T-helper 1 cell treated with Interleukin-12 subunit alpha and Interleukin-12 subunit beta and Interleukin-4 antibody, amounts not matched to agents 30 μg/mL and 1 μg/mL, for 36 hours (primary cell): ENCODE measurements around the gene GLYR1.
A peak's percentile ranks its signal among the peaks of the same experiment; 100 is the strongest.

Source experiments
- H3K27ac Mint-ChIP-seq: one replicate; pipeline ENCODE4 v1.8.0; 2021; ENCODE audit warnings: mild to moderate bottlenecking, mixed read lengths
- H3K27me3 Mint-ChIP-seq: one replicate; pipeline ENCODE4 v1.8.0; 2021; ENCODE audit warnings: low read depth, mixed read lengths
- H3K36me3 Mint-ChIP-seq: one replicate; pipeline ENCODE4 v1.8.0; 2021; ENCODE audit warnings: low read depth, mixed read lengths
- H3K4me1 Mint-ChIP-seq: one replicate; pipeline ENCODE4 v1.8.0; 2021; ENCODE audit warnings: low read depth, mixed read lengths
- H3K4me3 Mint-ChIP-seq: one replicate; pipeline ENCODE4 v1.8.0; 2021; ENCODE audit warnings: mild to moderate bottlenecking, moderate library complexity, mixed read lengths
- H3K9me3 Mint-ChIP-seq: one replicate; pipeline ENCODE4 v1.8.0; 2021; ENCODE audit warnings: mixed read lengths

GLYR1 gene

GRCh38 chr16:4767872-4768548 lies 79.1 kb downstream of the GLYR1 start:
- Mint-ChIP-seq H3K36me3 (peaks cover 6% of the 10 kb centered on the region), H3K27me3 (no peaks in the 10 kb centered on the region), H3K4me1 (peaks cover 21% of the 10 kb centered on the region), H3K4me3 (peak overlapping the region; percentile 94), H3K27ac (peak overlapping the region; percentile 86), H3K9me3 (no peaks in the 10 kb centered on the region)

DNA sequence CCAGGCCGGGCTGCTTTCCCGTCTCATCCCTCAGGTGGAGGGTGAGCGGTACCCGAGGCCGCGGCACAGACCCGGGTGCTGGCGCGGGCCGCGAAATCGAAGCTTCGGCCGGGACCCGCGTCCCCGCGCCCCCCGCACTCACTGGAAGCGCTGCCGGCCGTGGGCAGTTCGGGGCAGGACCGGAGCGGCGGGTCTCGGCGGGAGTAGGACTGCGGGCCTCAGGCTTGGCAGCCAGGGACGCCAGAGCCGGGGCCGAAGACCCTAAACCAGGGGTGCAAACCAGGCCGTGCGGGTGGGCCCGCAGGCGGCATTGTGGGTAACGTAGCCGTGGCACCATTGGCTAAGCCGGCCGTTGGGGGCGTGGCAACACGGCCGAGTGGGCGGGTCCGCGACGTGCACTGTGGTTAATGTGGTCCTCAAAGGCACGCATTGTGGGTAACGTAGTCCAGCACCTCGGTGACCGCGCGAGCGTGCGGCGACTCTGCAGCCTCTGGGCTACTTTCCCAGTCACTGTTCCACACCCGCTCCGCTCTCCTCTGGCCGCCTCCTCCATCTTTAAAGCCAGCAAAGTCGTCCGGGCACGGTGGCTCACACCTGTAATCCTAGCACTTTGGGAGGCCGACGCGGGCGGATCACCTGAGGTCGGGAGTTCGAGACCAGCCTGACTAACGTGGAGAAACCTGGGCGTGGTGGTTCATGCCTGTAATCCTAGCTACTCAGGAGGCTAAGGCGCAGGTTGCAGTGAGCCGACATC lies 80.0 kb downstream of the GLYR1 start, which contains the start of gene ZNF500:
ZNF500 (minus strand) TSS at position 288 of the 754 bp plus-strand sequence. CDS start 1,184 bp downstream, outside the sequence.
- Mint-ChIP-seq H3K9me3 (no peaks in the 10 kb centered on the region), H3K27ac (peak within 1 kb of the TSS; percentile 86)

DNA sequence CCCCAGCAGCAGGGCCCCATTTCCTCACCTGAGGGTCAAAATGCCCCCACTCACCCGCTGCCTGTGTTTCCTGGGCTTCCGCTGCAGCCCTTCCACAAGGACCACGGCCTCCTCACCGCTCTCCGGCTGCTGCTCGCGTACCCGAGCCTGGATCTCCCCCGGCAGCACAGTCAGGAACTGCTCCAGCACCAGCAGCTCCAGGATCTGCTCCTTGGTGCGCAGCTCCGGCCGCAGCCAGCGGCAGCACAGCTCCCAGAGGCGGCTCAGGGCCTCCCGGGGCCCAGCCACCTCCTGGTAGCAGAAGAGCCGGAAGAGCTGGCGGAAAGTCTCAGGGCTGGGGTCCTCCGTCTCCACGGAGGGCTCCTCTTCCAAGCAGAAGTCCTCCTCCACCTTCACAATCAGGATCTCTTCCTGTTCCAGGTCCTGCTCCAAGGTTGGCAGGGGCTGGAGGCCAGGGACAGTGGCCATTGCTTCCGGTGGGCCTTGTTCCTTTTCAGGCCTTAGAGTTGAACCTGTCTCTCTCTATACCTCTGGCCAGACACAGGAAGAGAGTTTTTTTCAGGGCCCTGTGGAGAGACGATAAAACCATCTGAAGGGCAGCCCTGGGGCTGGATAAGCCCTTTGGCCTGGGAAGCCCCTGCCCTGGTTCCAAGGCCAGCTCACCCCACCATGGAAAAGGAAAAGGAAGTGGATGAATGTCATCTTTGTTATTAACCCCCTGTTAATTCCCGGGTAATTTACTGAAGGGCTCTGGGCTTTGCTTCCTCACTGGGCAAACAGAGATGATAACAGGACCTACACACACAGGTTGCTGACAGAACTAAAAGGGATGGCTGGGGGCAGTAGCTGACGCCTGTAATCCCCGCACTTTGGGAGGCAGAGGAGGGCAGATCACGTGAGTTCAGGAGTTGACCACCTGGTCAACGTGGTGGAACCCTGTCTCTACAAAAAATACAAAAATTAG lies 81.3 kb downstream of the GLYR1 start:
- Mint-ChIP-seq H3K4me3 (peak overlapping the region; percentile 84), H3K4me1 (peaks cover 21% of the 10 kb centered on the region), H3K9me3 (no peaks in the 10 kb centered on the region), H3K36me3 (peaks cover 11% of the 10 kb centered on the region), H3K27ac (peak overlapping the region; percentile 86), H3K27me3 (no peaks in the 10 kb centered on the region)

More for the DNA sequence above, 80.0 kb downstream of the GLYR1 start, which contains the start of gene ZNF500:
- Mint-ChIP-seq H3K4me1 (peaks cover 21% of the 10 kb centered on the region), H3K4me3 (peak within 1 kb of the TSS; percentile 94), H3K36me3 (peaks cover 11% of the 10 kb centered on the region), H3K27me3 (no peaks in the 10 kb centered on the region)

- no peak overlapping the region for H3K4me3 Mint-ChIP-seq
Observed at GRCh38 chr16:4763791-4764190, 83.3 kb downstream of the GLYR1 start.

GRCh38 chr16:4762205-4762604 lies 84.9 kb downstream of the GLYR1 start:
- Mint-ChIP-seq H3K4me1 (peaks cover 9% of the 10 kb centered on the region), H3K27me3 (no peaks in the 10 kb centered on the region), H3K36me3 (peaks cover 21% of the 10 kb centered on the region), H3K4me3 (no peak overlapping the region), H3K27ac (no peak overlapping the region), H3K9me3 (no peaks in the 10 kb centered on the region)

More at GRCh38 chr16:4763791-4764190, 83.3 kb downstream of the GLYR1 start:
- Mint-ChIP-seq H3K27me3 (no peaks in the 10 kb centered on the region), H3K27ac (no peak overlapping the region), H3K4me1 (peaks cover 21% of the 10 kb centered on the region), H3K9me3 (no peaks in the 10 kb centered on the region), H3K36me3 (peaks cover 17% of the 10 kb centered on the region)

GRCh38 chr16:4760221-4760910 lies 86.7 kb downstream of the GLYR1 start:
- Mint-ChIP-seq H3K27me3 (no peaks in the 10 kb centered on the region), H3K4me3 (no peak overlapping the region), H3K4me1 (no peaks in the 10 kb centered on the region), H3K27ac (no peak overlapping the region), H3K9me3 (peaks cover 4% of the 10 kb centered on the region), H3K36me3 (peaks cover 24% of the 10 kb centered on the region)

- H3K4me1 Mint-ChIP-seq: no peaks in the 10 kb centered on the region
- H3K36me3 Mint-ChIP-seq: peaks cover 31% of the 10 kb centered on the region
- H3K9me3 Mint-ChIP-seq: peaks cover 7% of the 10 kb centered on the region
- no peak overlapping the region for H3K27ac Mint-ChIP-seq
- H3K4me3 Mint-ChIP-seq: no peak overlapping the region
- no peaks in the 10 kb centered on the region for H3K27me3 Mint-ChIP-seq
Observed at GRCh38 chr16:4755687-4756086, 91.4 kb downstream of the GLYR1 start.

DNA sequence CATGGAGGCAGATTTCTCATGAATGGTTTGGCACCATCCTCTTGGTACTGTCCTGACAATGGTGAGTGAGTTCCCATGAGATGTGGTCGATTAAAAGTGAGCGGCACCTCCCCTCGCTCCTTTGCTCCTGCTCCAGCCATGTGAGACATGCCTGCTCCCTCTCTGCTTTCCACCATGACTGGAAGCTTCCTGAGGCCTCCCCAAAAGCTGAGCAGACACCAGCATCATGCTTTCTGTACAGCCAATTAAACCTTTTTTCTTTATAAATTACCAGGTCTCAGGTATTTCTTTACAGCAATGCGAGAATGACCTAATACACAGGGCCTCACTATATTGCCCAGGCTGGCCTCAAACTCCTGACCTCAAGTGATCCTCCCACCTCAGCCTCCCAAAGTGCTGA lies 92.2 kb downstream of the GLYR1 start:
- Mint-ChIP-seq H3K9me3 (peaks cover 7% of the 10 kb centered on the region), H3K27ac (no peak overlapping the region), H3K36me3 (peaks cover 30% of the 10 kb centered on the region), H3K4me1 (no peaks in the 10 kb centered on the region), H3K27me3 (no peaks in the 10 kb centered on the region), H3K4me3 (no peak overlapping the region)

GRCh38 chr16:4753227-4753626 lies 93.9 kb downstream of the GLYR1 start:
- Mint-ChIP-seq H3K27ac (no peak overlapping the region), H3K9me3 (peaks cover 7% of the 10 kb centered on the region), H3K27me3 (no peaks in the 10 kb centered on the region), H3K4me3 (no peak overlapping the region), H3K4me1 (no peaks in the 10 kb centered on the region), H3K36me3 (peaks cover 21% of the 10 kb centered on the region)
